GM12801 (cell line): ENCODE data around the gene MYO15B.

ENCODE experiments used
- CTCF ChIP-seq: IDR thresholded peaks from one replicate; pipeline ENCODE4 v1.5.1; 2011; ENCODE audit warnings: control low read depth; ENCODE audit not compliant: insufficient read length; ENCODE audit errors: extremely low read depth

Gene MYO15B

GRCh38 chr17:75563063-75563758 lies 24.4 kb upstream of the MYO15B start:
- no peak for TF ChIP-seq CTCF

GRCh38 chr17:75564195-75564594 lies 23.4 kb upstream of the MYO15B start:
- no peak for TF ChIP-seq CTCF

- no peak for TF ChIP-seq CTCF
Observed at GRCh38 chr17:75565066-75565465, 22.5 kb upstream of the MYO15B start.

- no peak for TF ChIP-seq CTCF
Observed at GRCh38 chr17:75565618-75566017, 22.0 kb upstream of the MYO15B start.

- no peak for TF ChIP-seq CTCF
Observed at GRCh38 chr17:75566416-75566815, 21.2 kb upstream of the MYO15B start.

- TF ChIP-seq CTCF, result no peak
Observed at GRCh38 chr17:75566834-75567233, 20.8 kb upstream of the MYO15B start.

- no peak for TF ChIP-seq CTCF
Observed at GRCh38 chr17:75568412-75569255, 19.0 kb upstream of the MYO15B start.
